GM23338 (cell line): Measurements from ENCODE around the gene CHRNA10. TPM values are rescaled to one million over a fixed set of nuclear protein-coding genes. Genes with fewer than 3 reads are reported as not detected.

Experiments used
- ATAC-seq: fragments of 200-7000 bp; cut with Tn5 transposase; 3 replicates; pipeline ENCODE4 v1.9.1; 2020
- DNase-seq: peaks from one replicate; pipeline ENCODE4 v3.0.0-alpha.2; 2015; ENCODE audit warnings: low spot score
- H2AFZ ChIP-seq: fragments of 200-600 bp; sonication (generic); 2 replicates; pipeline ENCODE4 v1.8.0; 2016; ENCODE audit warnings: antibody characterized with exemption, mild to moderate bottlenecking, moderate library complexity
- H3F3A ChIP-seq: fragments of 200-600 bp; sonication (generic); replicated peaks from 2 replicates; pipeline ENCODE4 v1.8.0; 2017; ENCODE audit warnings: antibody characterized with exemption, mixed run types, low read depth
- H3K27ac ChIP-seq: fragments of 200-600 bp; sonication (generic); 2 replicates; pipeline ENCODE4 v1.6.1; 2016; ENCODE audit warnings: low read depth
- H3K27me3 ChIP-seq: fragments of 200-600 bp; sonication (generic); 2 replicates; pipeline ENCODE4 v1.8.0; 2016; ENCODE audit warnings: mild to moderate bottlenecking, mixed run types, moderate library complexity; ENCODE audit not compliant: insufficient read depth
- H3K36me3 ChIP-seq: fragments of 200-600 bp; sonication (generic); 2 replicates; pipeline ENCODE4 v1.8.0; 2016; ENCODE audit warnings: mild to moderate bottlenecking; ENCODE audit not compliant: insufficient read depth
- H3K4me1 ChIP-seq: fragments of 200-600 bp; sonication (generic); 2 replicates; pipeline ENCODE4 v1.8.0; 2016; ENCODE audit warnings: mild to moderate bottlenecking, moderate library complexity; ENCODE audit not compliant: insufficient read depth
- H3K4me2 ChIP-seq: fragments of 200-600 bp; sonication (generic); 2 replicates; pipeline ENCODE4 v1.7.1; 2017; ENCODE audit warnings: mixed run types
- H3K4me3 ChIP-seq: fragments of 200-600 bp; sonication (generic); 2 replicates; pipeline ENCODE4 v1.6.1; 2016; ENCODE audit warnings: mixed run types
- H3K79me2 ChIP-seq: fragments of 200-600 bp; sonication (generic); replicated peaks from 2 replicates; pipeline ENCODE4 v1.8.0; 2017; ENCODE audit warnings: mild to moderate bottlenecking; ENCODE audit not compliant: insufficient read depth
- H3K9me2 ChIP-seq: fragments of 200-600 bp; sonication (generic); 2 replicates; pipeline ENCODE4 v1.8.0; 2017; ENCODE audit not compliant: insufficient read depth
- H4K20me1 ChIP-seq: fragments of 200-600 bp; sonication (generic); replicated peaks from 2 replicates; pipeline ENCODE4 v1.8.0; 2017; ENCODE audit warnings: mild to moderate bottlenecking; ENCODE audit not compliant: insufficient read depth
- H3K27ac Mint-ChIP-seq: 2 replicates; pipeline ENCODE4 v1.8.0; 2020; ENCODE audit warnings: inconsistent platforms, mild to moderate bottlenecking, moderate library complexity, mixed read lengths
- H3K27me3 Mint-ChIP-seq: 3 replicates; pipeline ENCODE4 v1.8.0; 2022; ENCODE audit warnings: low read depth, mild to moderate bottlenecking, moderate library complexity, mixed read lengths, inconsistent platforms; ENCODE audit not compliant: insufficient read depth, poor library complexity
- H3K36me3 Mint-ChIP-seq: 3 replicates; pipeline ENCODE4 v1.8.0; 2021; ENCODE audit warnings: low read depth, mild to moderate bottlenecking, inconsistent platforms, moderate library complexity, mixed read lengths
- H3K4me1 Mint-ChIP-seq: 3 replicates; pipeline ENCODE4 v1.8.0; 2020; ENCODE audit warnings: mild to moderate bottlenecking, inconsistent platforms, mixed read lengths
- H3K4me3 Mint-ChIP-seq: 3 replicates; pipeline ENCODE4 v1.8.0; 2021; ENCODE audit warnings: moderate library complexity, mild to moderate bottlenecking, inconsistent platforms, mixed read lengths
- H3K9me3 Mint-ChIP-seq: 3 replicates; pipeline ENCODE4 v1.8.0; 2020; ENCODE audit warnings: moderate library complexity, mild to moderate bottlenecking, inconsistent platforms, mixed read lengths
- EZH2 ChIP-seq: fragments of 200-600 bp; sonication (generic); IDR thresholded peaks from one replicate; pipeline ENCODE4 v1.8.0; 2017; ENCODE audit warnings: antibody characterized with exemption, mild to moderate bottlenecking, low read depth; ENCODE audit not compliant: unreplicated experiment
- JUNB ChIP-seq: IDR thresholded peaks from one replicate; pipeline ENCODE4 v1.6.1; 2016; ENCODE audit warnings: antibody characterized with exemption; ENCODE audit not compliant: unreplicated experiment
- NANOG ChIP-seq: IDR thresholded peaks from 2 replicates; pipeline ENCODE4 v1.6.1; 2016; ENCODE audit warnings: antibody characterized with exemption, borderline replicate concordance
- POLR2AphosphoS5 ChIP-seq: IDR thresholded peaks from 2 replicates; pipeline ENCODE4 v1.6.1; 2016; ENCODE audit warnings: antibody characterized with exemption, low read depth
- STAT1 ChIP-seq: IDR thresholded peaks from one replicate; pipeline ENCODE4 v1.6.1; 2016; ENCODE audit warnings: antibody characterized with exemption; ENCODE audit not compliant: unreplicated experiment
- ZNF114 ChIP-seq: fragments of 250-450 bp; sonication (Bioruptor Pico); IDR thresholded peaks from 2 replicates; pipeline ENCODE4 v1.5.0; 2020; ENCODE audit warnings: mild to moderate bottlenecking, moderate library complexity
- ZNF331 ChIP-seq: fragments of 250-450 bp; sonication (Bioruptor Pico); IDR thresholded peaks from 2 replicates; pipeline ENCODE4 v1.5.0; 2020; ENCODE audit warnings: low read depth, mild to moderate bottlenecking, moderate library complexity
- polyA plus RNA-seq: library from polyadenylated mRNA; unstranded; fragments of >200 nt; fragmentation: Nextera tagmentation; extraction: Ambion mirVana; gene quantifications from 2 replicates; pipeline ENCODE4 v1.2.1, GENCODE V29; 2016
- total RNA-seq: library from RNA; depleted of rRNA; stranded (reverse); fragments of >200 nt; shearing (Covaris generic); gene quantifications from 2 replicates; pipeline ENCODE4 v1.2.3, GENCODE V29; 2014
- TF ChIP-seq, protein P1 (sequence below): IDR thresholded peaks from 2 replicates; pipeline ENCODE4 v1.6.1; 2016; ENCODE audit warnings: antibody characterized with exemption
- TF ChIP-seq, protein P2 (sequence below): fragments of 250-450 bp; sonication (Bioruptor Pico); IDR thresholded peaks from 2 replicates; pipeline ENCODE4 v1.5.0; 2020; ENCODE audit warnings: mild to moderate bottlenecking, moderate library complexity
- TF ChIP-seq, protein P3 (sequence below): IDR thresholded peaks from one replicate; pipeline ENCODE4 v1.6.1; 2018; ENCODE audit warnings: antibody characterized with exemption; ENCODE audit not compliant: unreplicated experiment
- TF ChIP-seq, protein P4 (sequence below), 2 experiments: fragments of 200-600 bp in 1 of 2; sonication (generic) in 1 of 2; conservative IDR thresholded peaks; 2 replicates each; pipeline versions ENCODE4 v1.5.1 to v1.6.1; 2016 to 2017; ENCODE audit warnings: antibody characterized with exemption in 2 of 2, low read depth in 2 of 2, mild to moderate bottlenecking in 2 of 2, moderate library complexity in 1 of 2

Gene CHRNA10
- total and polyA plus RNA-seq, 2 experiments from 2014 or later = 0.45 to 1.5 TPM

DNA sequence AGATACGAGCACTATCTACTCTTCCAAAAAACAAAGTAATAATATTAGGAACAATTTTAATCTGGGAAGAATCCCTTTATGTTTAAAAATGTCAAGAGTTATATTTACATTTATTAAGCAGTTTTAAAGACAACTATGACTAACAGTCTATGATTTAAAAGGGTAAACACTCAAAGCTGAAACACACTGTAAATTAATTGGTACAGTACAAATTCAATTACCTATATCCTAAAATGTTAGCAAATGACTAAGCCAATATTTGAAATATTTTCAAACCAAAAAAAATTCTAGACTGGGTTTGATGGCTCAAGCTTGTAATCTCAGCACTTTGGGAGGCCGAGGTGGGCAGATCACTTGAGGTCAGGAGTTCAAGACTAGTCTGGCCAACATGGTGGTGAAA lies 36.0 kb upstream of the CHRNA10 start (continued):
- TF ChIP-seq, protein P1, sequence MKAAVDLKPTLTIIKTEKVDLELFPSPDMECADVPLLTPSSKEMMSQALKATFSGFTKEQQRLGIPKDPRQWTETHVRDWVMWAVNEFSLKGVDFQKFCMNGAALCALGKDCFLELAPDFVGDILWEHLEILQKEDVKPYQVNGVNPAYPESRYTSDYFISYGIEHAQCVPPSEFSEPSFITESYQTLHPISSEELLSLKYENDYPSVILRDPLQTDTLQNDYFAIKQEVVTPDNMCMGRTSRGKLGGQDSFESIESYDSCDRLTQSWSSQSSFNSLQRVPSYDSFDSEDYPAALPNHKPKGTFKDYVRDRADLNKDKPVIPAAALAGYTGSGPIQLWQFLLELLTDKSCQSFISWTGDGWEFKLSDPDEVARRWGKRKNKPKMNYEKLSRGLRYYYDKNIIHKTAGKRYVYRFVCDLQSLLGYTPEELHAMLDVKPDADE = no peak
- no peak for TF ChIP-seq ZNF331
- TF ChIP-seq JUNB = no peak
- TF ChIP-seq NANOG = no peak
- TF ChIP-seq ZNF114 (CRISPR knock-in tag) = no peak

DNA sequence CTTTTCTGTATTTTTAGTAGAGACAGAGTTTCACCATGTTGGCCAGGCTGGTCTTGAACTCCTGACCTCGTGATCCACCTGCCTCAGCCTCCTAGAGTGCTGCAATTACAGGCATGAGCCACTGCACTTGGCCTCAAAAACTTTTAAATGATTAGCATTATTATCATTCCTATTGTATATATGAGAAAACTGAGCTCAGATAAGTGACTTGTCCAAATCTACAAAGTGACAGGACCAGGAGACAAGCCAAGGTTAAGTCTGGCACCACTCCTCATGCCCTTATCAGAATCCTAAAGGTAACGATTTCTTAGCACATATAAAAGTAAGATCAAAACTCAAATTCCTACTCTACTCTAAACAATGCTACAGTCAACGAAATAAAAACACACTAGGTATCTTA lies 32.2 kb upstream of the CHRNA10 start:
- Mint-ChIP-seq H3K27ac (no peak overlapping the region), H3K9me3 (no peaks in the 10 kb centered on the region), H3K4me1 (no peaks in the 10 kb centered on the region; the same call in 2 of the 3 replicates), H3K4me3 (no peak overlapping the region), H3K36me3 (peaks cover 80% of the 10 kb centered on the region), H3K27me3 (peaks cover 1% of the 10 kb centered on the region)
- Histone ChIP-seq H3K36me3 (peaks cover 80% of the 10 kb centered on the region), H3F3A (0 out of 2 replicates have a peak, but pooled peaks cover 5% of the 10 kb centered on the region), H2AFZ (no peak overlapping the region), H3K79me2 (peaks cover 1% of the 10 kb centered on the region), H4K20me1 (peaks cover 6% of the 10 kb centered on the region; the same call in 1 of the 2 replicates), H3K4me3 (no peak overlapping the region), H3K27ac (no peak overlapping the region), H3K4me2 (no peak overlapping the region), H3K27me3 (no peaks in the 10 kb centered on the region), H3K4me1 (no peaks in the 10 kb centered on the region), H3K9me2 (no peaks in the 10 kb centered on the region)
- DNase-seq = no peak
- ATAC-seq = no peak
- TF ChIP-seq EZH2 = no peak
- TF ChIP-seq, protein P2, sequence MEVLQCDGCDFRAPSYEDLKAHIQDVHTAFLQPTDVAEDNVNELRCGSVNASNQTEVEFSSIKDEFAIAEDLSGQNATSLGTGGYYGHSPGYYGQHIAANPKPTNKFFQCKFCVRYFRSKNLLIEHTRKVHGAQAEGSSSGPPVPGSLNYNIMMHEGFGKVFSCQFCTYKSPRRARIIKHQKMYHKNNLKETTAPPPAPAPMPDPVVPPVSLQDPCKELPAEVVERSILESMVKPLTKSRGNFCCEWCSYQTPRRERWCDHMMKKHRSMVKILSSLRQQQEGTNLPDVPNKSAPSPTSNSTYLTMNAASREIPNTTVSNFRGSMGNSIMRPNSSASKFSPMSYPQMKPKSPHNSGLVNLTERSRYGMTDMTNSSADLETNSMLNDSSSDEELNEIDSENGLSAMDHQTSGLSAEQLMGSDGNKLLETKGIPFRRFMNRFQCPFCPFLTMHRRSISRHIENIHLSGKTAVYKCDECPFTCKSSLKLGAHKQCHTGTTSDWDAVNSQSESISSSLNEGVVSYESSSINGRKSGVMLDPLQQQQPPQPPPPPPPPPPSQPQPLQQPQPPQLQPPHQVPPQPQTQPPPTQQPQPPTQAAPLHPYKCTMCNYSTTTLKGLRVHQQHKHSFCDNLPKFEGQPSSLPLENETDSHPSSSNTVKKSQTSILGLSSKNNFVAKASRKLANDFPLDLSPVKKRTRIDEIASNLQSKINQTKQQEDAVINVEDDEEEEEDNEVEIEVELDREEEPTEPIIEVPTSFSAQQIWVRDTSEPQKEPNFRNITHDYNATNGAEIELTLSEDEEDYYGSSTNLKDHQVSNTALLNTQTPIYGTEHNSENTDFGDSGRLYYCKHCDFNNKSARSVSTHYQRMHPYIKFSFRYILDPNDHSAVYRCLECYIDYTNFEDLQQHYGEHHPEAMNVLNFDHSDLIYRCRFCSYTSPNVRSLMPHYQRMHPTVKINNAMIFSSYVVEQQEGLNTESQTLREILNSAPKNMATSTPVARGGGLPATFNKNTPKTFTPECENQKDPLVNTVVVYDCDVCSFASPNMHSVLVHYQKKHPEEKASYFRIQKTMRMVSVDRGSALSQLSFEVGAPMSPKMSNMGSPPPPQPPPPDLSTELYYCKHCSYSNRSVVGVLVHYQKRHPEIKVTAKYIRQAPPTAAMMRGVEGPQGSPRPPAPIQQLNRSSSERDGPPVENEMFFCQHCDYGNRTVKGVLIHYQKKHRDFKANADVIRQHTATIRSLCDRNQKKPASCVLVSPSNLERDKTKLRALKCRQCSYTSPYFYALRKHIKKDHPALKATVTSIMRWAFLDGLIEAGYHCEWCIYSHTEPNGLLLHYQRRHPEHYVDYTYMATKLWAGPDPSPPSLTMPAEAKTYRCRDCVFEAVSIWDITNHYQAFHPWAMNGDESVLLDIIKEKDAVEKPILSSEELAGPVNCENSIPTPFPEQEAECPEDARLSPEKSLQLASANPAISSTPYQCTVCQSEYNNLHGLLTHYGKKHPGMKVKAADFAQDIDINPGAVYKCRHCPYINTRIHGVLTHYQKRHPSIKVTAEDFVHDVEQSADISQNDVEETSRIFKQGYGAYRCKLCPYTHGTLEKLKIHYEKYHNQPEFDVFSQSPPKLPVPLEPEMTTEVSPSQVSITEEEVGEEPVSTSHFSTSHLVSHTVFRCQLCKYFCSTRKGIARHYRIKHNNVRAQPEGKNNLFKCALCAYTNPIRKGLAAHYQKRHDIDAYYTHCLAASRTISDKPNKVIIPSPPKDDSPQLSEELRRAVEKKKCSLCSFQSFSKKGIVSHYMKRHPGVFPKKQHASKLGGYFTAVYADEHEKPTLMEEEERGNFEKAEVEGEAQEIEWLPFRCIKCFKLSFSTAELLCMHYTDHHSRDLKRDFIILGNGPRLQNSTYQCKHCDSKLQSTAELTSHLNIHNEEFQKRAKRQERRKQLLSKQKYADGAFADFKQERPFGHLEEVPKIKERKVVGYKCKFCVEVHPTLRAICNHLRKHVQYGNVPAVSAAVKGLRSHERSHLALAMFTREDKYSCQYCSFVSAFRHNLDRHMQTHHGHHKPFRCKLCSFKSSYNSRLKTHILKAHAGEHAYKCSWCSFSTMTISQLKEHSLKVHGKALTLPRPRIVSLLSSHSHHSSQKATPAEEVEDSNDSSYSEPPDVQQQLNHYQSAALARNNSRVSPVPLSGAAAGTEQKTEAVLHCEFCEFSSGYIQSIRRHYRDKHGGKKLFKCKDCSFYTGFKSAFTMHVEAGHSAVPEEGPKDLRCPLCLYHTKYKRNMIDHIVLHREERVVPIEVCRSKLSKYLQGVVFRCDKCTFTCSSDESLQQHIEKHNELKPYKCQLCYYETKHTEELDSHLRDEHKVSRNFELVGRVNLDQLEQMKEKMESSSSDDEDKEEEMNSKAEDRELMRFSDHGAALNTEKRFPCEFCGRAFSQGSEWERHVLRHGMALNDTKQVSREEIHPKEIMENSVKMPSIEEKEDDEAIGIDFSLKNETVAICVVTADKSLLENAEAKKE (CRISPR knock-in tag) = no peak
- TF ChIP-seq, protein P3, sequence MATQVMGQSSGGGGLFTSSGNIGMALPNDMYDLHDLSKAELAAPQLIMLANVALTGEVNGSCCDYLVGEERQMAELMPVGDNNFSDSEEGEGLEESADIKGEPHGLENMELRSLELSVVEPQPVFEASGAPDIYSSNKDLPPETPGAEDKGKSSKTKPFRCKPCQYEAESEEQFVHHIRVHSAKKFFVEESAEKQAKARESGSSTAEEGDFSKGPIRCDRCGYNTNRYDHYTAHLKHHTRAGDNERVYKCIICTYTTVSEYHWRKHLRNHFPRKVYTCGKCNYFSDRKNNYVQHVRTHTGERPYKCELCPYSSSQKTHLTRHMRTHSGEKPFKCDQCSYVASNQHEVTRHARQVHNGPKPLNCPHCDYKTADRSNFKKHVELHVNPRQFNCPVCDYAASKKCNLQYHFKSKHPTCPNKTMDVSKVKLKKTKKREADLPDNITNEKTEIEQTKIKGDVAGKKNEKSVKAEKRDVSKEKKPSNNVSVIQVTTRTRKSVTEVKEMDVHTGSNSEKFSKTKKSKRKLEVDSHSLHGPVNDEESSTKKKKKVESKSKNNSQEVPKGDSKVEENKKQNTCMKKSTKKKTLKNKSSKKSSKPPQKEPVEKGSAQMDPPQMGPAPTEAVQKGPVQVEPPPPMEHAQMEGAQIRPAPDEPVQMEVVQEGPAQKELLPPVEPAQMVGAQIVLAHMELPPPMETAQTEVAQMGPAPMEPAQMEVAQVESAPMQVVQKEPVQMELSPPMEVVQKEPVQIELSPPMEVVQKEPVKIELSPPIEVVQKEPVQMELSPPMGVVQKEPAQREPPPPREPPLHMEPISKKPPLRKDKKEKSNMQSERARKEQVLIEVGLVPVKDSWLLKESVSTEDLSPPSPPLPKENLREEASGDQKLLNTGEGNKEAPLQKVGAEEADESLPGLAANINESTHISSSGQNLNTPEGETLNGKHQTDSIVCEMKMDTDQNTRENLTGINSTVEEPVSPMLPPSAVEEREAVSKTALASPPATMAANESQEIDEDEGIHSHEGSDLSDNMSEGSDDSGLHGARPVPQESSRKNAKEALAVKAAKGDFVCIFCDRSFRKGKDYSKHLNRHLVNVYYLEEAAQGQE = no peak
- no peak for TF ChIP-seq POLR2AphosphoS5
- no peak for TF ChIP-seq STAT1
- TF ChIP-seq ZNF114 (CRISPR knock-in tag) = no peak
- TF ChIP-seq, protein P1 = no peak
- TF ChIP-seq JUNB = no peak
- TF ChIP-seq, protein P4, sequence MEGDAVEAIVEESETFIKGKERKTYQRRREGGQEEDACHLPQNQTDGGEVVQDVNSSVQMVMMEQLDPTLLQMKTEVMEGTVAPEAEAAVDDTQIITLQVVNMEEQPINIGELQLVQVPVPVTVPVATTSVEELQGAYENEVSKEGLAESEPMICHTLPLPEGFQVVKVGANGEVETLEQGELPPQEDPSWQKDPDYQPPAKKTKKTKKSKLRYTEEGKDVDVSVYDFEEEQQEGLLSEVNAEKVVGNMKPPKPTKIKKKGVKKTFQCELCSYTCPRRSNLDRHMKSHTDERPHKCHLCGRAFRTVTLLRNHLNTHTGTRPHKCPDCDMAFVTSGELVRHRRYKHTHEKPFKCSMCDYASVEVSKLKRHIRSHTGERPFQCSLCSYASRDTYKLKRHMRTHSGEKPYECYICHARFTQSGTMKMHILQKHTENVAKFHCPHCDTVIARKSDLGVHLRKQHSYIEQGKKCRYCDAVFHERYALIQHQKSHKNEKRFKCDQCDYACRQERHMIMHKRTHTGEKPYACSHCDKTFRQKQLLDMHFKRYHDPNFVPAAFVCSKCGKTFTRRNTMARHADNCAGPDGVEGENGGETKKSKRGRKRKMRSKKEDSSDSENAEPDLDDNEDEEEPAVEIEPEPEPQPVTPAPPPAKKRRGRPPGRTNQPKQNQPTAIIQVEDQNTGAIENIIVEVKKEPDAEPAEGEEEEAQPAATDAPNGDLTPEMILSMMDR (conservative IDR thresholded peaks at IDR 0.05; ENCODE audit: low read depth in 2 of 2) = no peak
- no peak for TF ChIP-seq NANOG
